Measurements from ENCODE around the gene NPTXR.

The NPTXR gene

DNA sequence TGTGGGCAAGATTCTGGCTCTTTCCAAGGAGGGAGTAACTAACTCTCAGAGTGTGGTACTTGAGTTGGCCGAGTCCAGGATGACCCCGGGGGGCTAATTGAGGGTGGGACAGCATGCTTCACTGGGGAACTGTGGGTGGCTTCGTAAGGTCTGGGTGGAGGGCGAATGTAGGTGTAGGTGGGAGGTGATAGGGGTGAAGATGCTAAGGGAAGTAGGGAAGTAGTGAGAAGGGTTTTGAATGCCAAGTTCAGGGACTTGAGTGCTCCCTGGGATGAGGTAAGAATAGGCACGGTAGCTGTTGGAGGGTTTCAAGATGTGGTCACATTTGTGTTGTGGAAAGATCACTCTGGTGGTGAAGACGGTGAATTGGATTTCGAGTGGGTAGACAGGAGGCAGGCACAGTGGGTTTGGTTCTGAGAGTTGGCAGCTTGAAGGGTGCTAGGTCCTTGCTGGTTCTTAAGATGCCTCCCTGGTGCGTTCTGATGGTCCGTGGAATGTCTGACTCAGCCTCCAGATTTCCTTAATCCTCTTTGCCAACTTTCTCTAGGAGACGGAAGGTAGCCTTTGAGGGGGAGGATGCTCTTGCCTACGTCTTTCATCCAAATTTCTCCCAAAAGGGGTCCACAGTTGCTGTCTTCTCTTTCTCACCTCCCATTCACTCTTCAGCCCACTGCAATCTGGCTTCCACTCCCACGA, 47.4 kb downstream of the NPTXR start:
- no peak for DNase-seq (ENCODE audit: low read depth in 3 of 3)

DNA sequence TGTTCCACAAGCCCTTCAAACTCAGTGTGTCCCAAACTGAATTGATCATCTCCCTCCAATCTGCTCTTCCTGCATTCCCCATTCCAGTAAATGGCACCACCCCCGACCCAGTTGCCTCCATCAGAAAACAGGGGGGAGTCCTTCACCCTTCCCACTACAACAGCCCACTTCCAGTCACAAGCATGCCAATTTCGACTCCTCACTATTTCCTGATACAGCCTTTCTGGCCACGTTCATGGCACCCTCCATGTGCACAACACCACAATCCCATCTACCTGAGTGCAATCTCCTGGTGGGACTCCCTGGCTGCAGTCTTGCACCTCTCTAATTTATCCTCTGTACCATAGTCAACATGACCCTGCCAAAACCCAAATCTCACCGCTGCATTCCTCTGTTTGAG, 48.3 kb downstream of the NPTXR start:
- DNase-seq (ENCODE audit: low read depth in 3 of 3), result no peak

DNA sequence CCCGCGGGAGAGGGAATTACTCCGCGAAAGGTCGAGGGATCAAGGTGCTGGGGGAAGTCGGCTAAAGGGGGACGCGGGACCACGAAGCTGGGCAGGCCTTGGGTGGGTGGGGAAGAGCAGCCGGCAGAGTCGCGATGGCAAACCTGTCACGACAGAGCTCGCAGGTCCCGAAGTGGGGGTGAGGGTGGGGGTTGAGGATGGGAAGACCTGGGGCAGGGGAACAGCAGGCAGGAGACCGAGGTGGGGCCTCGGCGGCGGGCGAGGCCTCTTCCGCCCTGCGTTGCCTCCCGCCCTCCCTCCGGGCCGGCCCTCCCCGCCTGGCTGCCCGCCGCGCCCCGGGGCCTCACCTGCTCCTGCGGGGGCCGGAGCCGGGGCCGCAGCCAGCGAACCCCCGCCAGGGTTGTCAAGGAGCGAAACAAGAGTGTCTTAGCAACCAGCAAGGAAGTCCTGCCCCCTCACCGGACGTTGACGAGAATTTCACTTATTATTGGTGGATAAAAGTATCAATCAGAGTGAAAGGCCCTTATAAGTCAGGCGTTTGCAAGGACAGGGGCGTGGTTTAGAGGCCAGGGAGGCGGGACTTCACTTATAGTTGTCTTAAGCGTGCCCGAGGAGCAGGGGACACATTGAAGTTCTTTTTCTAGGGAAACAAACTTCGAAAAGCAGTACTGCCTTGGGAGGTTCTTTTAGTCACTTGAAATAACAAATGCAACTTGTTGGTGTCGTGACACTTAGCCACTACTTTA, 49.9 kb downstream of the NPTXR start, which contains the start of gene DNAL4:
TSS of gene DNAL4 (minus strand) at position 423 of the 746 bp plus-strand sequence. CDS start 11,412 bp downstream, outside the sequence.
- peak; percentile 79 to 88 (median 88) for DNase-seq (ENCODE audit: low read depth in 3 of 3)

DNA sequence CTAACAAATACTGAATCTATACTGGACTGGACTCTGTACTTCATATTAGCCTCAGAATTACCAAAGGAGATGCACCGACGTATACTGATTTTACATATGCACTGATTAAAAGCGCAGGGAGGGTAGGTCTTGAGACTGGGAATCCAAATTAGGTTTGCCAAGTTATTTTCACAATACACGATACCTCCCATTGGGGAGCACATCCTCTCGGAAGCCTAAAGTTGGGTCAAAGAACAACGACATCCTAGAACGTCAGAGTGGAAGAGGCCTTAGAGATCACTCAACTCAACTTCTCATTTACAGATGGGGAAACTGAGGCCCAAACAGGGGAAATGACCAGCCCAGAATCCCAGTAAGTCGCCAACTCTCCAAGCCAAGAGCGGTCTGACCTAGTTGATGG, 50.5 kb downstream of the NPTXR start:
- DNase-seq (ENCODE audit: low read depth in 3 of 3), result no peak

DNA sequence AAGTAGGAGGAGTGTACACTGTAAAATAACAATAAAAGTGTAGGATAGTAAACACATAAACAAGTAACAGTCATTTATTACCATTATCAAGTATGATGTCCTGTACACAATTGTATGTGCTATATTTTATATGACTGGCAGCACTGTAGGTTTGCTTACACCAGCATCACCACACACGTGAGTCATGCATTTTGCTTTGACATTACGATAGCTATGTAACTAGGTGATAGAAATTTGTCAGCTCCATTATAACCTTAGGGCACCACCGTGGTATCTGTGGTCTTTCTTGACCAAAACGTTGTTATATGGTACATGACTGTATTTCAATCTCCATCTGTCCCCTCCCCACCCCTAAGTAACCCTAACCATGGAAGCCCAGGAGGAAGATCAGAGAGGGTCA, 51.0 kb downstream of the NPTXR start:
- DNase-seq (ENCODE audit: low read depth in 3 of 3), result no peak

DNA sequence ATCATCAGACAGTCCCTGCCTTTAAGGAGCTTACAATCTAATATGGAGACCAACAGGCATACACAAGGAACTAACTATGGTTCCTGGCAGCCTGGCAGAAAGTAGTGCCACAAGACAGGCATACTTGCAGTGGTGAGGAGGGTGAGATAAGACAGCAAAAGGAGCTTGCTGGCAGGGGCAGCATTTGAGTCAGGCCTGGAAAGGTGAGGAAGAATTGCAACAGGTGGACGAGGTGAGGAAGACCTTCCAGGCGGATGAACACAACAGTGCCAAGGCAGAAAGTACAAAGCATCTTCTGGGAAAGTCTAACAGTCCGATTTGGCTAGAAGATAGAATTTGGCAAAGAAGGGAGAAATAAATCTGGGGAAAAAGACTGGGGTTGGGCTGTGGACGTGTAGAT, 54.2 kb downstream of the NPTXR start:
- no peak for DNase-seq (ENCODE audit: low read depth in 3 of 3)

DNA sequence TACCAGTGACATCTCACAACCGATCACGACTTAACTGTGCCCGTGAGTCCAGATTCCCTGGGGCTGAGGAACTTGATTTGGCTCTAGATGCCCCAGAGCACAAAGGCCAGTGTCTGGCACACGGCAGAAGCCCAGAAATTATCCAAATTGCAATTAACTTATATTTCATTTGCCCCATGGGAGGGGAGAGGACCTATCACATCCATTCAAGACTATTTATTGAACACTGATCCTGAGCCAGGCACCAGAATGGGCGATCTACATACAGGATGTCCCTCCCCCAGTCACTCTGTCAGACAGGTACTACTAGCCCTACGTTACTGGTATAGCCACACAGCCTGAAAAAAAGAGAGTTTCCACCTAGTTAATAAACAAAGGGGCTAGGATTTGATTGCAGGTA, 55.0 kb downstream of the NPTXR start:
- DNase-seq (ENCODE audit: low read depth in 3 of 3), result no peak

DNA sequence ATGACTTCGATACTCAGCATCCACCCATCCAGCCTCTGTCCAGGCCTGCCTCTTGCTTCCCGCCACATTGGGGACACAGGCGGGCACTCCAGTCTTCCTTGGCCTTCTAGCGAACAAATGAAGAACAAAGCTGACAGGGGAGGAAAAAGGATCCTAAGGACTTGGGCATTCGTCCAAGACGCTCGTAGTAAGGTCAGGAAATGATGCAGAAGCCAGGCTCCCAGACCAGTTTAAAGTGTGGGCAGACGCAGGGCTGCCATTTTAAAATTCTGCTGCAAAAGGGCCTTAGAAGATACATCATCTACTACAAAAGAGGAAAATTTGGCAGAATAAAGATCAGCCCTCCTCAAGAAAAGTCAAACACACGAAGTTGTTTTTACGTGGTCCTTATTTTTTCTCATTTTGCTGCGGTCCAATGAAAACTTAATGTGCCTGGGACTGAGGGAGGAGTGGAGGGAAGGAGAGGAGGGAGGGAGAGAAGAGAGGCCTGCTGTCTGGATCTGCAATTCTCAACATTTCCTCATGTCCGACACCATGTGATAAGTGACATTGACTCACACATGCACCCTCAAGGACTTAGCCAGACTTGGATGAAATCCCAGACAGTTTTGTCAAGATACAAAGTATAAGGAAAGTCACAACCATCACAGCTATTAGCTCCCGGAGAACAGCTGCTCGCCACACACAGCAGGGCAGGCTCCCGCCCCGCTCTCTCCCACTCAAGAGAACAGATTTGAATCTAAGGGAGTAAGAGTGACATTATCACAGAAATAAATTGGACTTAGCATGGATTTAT, 55.6 kb downstream of the NPTXR start:
- no peak for DNase-seq (ENCODE audit: low read depth in 3 of 3)

DNA sequence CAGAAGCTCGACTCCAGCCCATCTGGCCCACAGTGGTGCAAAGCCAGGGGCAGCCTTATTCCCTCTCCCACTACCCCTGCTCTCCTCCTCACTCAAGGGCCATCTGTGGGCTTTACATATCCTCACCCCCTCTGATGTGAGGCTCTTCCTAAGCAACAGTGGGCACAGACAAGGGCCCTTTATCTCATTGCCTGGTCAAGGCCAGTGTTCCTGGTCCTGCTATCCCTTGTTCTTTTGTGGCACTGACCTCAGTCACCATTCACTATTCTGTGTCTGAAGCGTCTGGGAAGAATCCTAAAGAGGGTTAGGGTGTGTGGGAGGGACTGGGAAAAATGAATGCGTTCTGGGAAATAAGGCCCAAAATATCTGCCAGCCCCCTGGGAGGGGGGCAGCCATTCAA, 57.2 kb downstream of the NPTXR start:
- no peak for DNase-seq (ENCODE audit: low read depth in 3 of 3)

DNA sequence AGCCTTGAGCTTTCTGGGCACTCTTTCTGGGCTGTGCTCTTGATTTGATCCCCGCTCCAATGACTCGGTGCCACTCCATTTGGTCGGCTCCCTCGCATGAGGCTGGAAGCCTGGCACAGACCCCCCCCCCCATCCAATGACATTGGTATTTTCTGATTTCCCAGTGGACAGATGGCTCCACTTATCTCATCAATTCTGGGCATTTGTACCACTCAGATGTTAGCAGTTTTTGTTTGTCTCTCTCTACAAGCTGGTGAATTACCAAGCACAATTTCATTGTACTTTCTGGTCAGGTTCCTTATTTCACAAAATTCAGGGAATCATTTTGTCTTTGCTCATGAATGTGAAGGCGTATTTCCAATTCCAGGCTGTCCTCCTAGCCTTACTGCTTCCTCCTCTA, 59.0 kb downstream of the NPTXR start:
- no peak for DNase-seq (ENCODE audit: low read depth in 3 of 3)

DNA sequence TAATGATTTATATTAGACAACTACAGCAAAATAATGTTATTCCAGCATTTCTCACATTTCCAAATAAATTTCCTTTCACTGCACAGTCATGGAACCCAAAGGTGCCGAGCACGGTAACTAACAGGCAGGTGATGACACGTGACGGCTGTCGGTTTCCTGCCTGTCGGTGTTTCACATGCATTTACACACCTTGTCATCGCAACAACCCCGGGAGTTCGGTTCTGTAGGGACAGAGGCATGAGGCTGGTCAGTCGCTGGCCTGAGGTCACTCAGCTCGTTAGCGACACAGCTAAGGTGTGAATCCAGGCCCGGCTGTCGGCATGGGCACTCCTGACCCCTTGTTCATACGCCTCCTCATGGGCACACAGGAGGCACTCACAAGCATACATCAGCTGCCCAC, 59.8 kb downstream of the NPTXR start:
- DNase-seq (ENCODE audit: low read depth in 3 of 3), result no peak

DNA sequence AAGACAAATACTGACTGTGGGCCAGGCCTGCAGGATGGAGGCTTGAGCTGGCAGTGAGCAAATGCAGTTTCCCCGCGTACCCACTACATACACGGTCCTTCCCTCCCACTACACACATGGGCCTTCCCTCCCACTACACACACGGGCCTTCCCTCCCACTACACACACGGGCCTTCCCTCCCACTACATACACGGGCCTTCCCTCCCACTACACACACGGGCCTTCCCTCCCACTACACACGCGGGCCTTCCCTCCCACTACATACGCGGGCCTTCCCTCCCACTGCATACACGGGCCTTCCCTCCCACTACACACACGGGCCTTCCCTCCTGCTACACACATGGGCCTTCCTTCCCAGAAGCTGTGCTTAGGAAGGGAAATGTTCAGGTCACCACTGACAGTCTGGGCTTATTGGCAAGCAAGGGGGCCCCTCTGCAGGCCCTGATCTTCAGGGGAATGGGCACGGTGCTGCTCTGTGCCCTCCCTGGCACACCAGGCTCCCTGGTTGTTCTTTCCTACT, 60.7 kb downstream of the NPTXR start:
- no peak for DNase-seq (ENCODE audit: low read depth in 3 of 3)

DNA sequence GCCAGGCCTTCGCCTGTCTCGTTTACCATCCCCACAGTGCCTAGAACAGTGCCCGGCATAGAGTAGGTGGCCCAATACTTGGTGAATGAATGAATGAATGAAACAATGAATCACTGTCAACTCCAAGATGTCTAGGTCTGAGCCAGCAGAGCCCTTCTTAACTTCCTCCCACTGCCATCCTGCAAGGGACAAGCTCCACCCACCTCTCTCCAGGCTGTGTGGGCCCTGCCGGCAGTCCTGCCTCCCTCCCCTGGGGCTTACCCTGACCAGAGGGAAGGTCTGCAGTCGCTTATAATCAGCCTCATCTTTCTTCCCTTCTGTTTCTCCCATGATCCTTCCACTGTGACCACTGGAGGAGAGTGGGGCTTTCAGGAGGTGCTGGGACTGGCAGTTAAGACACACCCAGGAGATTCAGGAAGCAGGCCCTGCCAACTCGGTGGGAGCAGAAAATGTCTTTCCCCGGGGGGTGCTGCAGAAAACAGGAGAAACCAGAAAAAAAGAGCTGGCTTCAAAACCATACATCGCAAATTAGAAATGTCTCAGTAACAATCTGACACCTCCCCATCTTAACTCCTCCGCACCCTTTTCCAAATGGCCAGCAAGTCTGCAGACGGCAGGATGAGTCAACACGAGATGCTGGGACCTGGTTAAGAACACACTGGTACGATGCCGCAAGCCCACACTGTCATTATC, 61.3 kb downstream of the NPTXR start:
- no peak for DNase-seq (ENCODE audit: low read depth in 3 of 3)

DNA sequence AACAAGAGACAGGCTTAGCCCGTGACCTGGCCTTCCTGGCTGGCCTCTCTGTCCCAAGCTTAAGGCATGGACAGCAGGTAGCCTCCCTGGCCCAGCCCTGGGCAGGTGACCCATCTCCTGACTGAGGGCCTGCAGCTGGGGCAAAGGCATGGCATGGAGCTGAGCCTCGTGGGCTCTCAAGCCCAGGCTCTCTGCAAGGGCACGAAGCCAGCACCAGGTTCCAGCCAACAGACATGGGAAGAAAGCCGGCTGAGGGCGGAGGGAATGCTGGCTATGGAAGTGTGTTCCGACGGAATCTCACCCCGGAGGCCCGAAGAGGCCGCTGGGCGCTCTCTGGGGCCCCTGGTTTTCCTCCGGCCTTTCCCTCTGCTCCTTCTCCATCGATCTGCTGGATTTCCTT, 62.8 kb downstream of the NPTXR start:
- no peak for DNase-seq (ENCODE audit: low read depth in 3 of 3)

DNA sequence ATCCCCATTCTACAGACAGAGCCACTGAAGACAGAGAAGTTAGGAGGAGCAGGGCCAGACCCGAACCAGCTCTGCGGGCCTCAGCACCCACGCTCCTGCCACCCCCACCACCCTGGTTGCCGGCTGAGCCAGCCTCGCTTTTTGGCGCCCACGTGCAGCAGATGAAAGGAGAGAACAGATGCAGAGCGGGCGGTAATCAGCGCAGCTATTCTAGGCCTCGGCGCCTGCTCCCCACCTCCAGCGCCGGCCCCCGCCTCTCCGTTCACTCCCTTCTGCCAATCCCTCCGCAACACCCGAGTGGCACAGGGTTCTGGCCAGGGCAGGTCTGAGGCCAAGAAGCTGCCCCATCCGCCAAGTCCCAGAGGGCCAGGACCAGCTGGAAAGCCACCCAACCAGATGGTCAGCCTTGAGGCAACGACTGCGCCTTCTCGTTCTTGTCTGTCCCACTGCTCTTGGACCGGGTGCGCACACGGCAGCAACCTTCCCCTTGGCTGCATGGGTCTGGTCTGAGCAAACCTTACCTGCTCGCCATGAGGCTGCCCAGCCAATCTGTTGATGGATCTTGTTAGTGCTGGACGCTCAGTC, 66.6 kb downstream of the NPTXR start:
- no peak for DNase-seq (ENCODE audit: low read depth in 3 of 3)

DNA sequence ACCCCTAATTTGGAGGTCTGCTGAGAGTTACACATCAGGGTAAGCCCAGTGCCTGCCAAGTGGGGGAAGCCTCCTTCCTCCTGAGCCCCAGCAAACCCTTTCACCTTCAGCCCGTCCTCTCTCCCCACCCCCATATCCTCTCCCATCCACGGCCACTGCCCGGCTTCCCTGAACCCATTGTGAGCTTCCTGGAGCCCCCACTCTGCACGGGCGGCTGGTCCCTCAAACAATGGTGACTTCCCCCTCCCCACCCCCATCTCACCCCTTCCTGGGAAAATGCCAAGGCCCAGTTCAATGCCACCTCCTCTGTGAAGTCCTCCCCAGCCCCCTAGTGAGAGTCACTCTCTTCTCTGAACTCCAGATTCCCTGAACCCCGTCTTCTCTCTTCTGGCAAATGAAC, 67.7 kb downstream of the NPTXR start:
- DNase-seq (ENCODE audit: low read depth in 3 of 3), result no peak

DNA sequence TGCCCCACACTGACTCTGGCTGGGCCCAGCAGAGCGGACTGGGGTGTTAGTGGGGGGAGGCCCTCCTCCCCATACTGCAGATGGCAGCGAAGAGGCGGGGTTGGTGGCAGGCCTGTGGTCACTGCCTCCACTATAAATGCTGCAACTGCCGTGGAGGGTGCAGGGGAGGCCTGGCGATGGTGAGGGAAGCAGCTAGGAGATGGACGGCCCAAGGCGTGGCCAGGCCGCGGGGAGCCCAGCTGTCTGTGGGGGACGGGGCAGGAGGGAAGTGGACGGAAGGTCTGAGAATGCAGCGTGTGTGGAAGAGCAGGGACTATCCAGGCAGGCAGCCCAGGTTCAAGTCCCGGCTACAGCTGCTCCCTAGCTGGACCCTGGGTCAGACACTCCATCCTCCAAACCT, 68.2 kb downstream of the NPTXR start:
- DNase-seq (ENCODE audit: low read depth in 3 of 3), result no peak

DNA sequence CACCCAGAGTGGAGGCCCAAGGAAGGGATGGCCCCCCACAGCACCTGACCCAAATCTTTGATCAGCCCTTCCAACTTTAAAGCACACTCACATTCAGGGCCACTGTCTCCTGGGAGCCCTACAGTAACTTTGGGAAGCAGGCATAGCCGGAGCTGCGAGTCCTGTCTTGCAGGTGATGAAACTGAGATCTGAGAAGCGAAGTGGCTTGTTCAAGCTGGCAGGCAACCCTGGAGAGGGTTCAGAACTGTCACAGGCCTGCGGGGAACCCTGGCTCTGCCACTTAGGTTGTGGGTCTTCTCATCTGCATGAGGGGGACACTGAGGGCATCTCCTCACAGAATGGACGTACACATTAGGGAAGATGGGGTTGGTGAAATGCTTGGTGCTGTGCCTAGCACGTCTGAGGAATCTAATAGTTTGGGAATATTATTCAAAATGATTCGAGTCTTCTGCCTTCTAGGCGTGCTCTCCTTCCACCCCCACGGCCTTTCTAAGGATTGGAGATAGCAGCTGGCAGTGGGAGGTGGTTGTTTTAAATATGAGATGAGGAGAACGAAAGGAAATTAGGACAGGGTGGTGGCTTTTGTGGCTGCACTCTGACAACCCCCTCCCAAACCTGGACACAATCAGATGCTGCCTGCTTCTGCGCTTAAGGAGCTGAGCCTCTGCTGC, 69.2 kb downstream of the NPTXR start:
- no peak for DNase-seq (ENCODE audit: low read depth in 3 of 3)

DNA sequence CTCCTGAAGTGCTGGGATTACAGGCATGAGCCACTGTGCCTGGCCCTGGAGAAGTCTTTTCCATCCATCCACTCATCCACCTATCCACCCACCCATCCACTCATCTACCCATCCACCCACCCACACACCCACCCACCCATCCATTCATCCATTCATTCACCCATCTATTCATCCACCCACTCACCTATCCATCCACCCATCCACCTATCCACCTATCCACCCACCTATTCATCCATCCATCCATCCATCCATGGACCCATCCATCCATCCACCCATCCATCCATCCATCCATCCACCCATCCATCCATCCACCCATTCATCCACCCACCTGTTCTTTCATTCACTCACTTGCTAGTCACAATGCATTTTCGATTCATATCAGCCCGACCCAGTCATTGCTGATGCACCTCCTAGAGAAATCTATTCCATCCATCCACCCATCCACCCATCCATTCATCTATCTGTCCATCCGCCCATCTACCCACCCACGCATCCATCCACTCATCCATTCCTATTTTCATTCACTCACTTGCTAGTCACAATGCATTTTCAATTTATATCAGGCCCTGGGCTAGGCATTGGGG, 70.4 kb downstream of the NPTXR start:
- no peak for DNase-seq (ENCODE audit: low read depth in 3 of 3)

DNA sequence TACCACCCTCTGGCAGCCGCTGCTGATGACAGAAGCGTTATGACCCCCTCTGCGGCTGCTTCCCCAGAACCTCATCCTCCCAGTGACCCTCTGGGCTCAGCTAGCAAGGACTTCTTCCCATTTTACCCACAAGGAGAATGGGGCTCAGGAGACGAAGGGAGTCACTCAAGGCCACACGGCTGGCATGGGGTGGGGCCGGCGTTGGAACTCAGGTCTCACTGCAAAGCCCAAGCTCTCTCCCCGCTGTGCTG, 71.3 kb downstream of the NPTXR start:
- DNase-seq (ENCODE audit: low read depth in 3 of 3), result no peak
